ENCODE measurements around the gene KLC1.
"Not testable (repeated sequence)": the region's sequence is repeated elsewhere in the genome, so short reads cannot be mapped to it uniquely, and the experiment has no call there.

The KLC1 gene

DNA sequence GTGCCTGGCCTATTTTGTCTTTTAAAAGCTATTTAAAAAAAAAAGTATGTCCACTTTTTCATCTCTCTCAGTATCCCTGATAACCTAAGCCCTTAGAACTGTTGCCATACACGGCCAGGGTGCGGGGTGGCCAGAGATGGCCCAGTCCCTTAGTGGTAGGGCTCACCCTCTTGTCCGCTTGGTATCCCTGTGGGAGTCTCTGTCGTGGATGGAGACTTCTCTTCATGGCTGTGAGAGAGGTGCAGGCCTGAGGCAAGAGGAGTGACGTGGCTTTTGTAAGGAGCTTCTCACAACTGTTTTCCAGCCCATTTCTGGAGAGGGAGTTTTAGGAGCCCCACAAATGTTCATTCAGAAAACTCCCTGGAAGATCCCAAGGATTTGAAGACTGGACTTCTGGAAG lies 59.4 kb downstream of the KLC1 start:
- Histone ChIP-seq H3K4me3 (ENCODE audit: low read depth in 1 of 2, low read length in 1 of 2) (no peak overlapping the region), H3K9me3 (no peaks in the 10 kb centered on the region), H3K27me3 (no peaks in the 10 kb centered on the region), H3K27ac (no peak overlapping the region), H3K36me3 (peaks cover 91% of the 10 kb centered on the region), H3K4me1 (ENCODE audit: control insufficient read depth in 1 of 2, insufficient read depth in 1 of 2, low read depth in 1 of 2, low read length in 1 of 2) (no peaks in the 10 kb centered on the region)
- TF ChIP-seq, protein P1, sequence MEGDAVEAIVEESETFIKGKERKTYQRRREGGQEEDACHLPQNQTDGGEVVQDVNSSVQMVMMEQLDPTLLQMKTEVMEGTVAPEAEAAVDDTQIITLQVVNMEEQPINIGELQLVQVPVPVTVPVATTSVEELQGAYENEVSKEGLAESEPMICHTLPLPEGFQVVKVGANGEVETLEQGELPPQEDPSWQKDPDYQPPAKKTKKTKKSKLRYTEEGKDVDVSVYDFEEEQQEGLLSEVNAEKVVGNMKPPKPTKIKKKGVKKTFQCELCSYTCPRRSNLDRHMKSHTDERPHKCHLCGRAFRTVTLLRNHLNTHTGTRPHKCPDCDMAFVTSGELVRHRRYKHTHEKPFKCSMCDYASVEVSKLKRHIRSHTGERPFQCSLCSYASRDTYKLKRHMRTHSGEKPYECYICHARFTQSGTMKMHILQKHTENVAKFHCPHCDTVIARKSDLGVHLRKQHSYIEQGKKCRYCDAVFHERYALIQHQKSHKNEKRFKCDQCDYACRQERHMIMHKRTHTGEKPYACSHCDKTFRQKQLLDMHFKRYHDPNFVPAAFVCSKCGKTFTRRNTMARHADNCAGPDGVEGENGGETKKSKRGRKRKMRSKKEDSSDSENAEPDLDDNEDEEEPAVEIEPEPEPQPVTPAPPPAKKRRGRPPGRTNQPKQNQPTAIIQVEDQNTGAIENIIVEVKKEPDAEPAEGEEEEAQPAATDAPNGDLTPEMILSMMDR (IDR thresholded peaks at IDR 0.05) = no peak

DNA sequence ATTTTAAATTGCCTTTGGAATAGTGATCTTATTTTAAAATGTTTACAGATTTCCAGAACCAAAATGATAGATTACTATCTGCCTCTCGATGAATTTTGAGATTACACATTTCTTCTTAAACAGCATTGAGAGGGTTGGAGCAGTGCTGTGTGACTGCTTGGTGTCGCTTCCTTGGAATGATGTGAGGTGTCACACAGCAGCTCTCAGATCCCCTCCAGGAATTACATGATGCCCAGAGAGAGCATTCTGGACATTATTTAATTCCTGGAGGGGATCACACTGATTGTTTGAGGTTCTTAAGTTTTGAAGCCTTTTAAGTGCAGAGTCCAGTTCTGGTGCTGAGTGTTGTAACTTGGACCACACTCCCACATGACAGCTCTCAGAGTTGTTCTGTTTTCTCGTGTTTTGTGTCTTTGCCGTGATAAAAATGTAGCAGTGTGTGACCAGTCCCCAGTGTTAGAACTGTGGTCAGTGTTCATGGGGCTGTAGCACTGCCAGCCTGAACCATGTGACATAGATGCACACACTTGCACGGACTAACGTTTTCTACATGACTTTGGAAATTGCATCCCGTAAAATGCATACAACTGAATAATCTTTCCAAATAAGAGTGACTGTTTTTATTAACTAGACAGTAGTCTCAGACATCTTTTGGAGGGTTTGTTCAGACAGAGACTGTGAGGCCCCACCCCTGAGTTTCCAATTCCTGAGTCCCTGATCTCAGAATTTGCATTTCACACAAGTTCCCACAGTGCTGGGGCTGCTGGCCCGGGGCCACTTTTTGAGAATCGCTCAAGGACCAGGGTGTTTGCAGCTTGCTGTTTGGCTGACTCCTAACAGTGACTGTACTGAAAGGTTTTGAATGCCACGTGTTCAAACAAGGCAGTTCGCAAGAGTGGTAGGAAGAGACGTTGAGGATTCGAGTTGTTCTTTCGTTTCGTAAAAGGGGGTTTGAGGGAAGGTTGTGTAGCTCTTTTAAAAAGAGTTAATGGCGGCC lies 60.2 kb downstream of the KLC1 start:
- H3K27ac ChIP-seq = no peak overlapping the region
- H3K4me3 ChIP-seq (ENCODE audit: low read depth in 1 of 2, low read length in 1 of 2) = no peak overlapping the region
- TF ChIP-seq, protein P1 (IDR thresholded peaks at IDR 0.05) = no peak
- H3K9me3 ChIP-seq = no peaks in the 10 kb centered on the region
- H3K36me3 ChIP-seq = peaks cover 91% of the 10 kb centered on the region
- H3K27me3 ChIP-seq = no peaks in the 10 kb centered on the region
- no peaks in the 10 kb centered on the region for H3K4me1 ChIP-seq (ENCODE audit: control insufficient read depth in 1 of 2, insufficient read depth in 1 of 2, low read depth in 1 of 2, low read length in 1 of 2)

DNA sequence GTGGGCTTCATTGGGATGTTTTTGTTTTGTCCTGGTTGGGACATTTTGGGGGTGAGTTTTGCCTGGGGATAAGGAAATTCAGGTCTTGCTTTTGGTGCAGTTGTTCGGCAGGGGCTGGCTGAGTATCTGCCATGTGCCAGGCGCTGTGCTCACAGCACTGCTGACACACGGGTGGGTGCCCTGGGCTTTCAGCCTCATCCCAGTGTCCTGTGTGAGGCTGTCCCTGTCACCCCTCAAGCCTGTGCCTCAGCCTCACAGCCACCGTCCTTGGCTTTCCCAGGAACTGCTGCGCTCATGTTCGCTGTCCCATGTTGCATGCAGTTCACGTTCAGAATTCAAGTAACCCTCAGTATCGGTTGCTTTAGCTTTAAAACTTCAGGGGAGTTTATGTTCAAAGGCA lies 61.3 kb downstream of the KLC1 start:
- H3K4me3 ChIP-seq (ENCODE audit: low read depth in 1 of 2, low read length in 1 of 2) = no peak overlapping the region
- H3K27me3 ChIP-seq = no peaks in the 10 kb centered on the region
- no peaks in the 10 kb centered on the region for H3K9me3 ChIP-seq
- H3K36me3 ChIP-seq = peaks cover 89% of the 10 kb centered on the region
- TF ChIP-seq, protein P1 (IDR thresholded peaks at IDR 0.05) = no peak
- H3K27ac ChIP-seq = no peak overlapping the region
- no peaks in the 10 kb centered on the region for H3K4me1 ChIP-seq (ENCODE audit: control insufficient read depth in 1 of 2, insufficient read depth in 1 of 2, low read depth in 1 of 2, low read length in 1 of 2)

DNA sequence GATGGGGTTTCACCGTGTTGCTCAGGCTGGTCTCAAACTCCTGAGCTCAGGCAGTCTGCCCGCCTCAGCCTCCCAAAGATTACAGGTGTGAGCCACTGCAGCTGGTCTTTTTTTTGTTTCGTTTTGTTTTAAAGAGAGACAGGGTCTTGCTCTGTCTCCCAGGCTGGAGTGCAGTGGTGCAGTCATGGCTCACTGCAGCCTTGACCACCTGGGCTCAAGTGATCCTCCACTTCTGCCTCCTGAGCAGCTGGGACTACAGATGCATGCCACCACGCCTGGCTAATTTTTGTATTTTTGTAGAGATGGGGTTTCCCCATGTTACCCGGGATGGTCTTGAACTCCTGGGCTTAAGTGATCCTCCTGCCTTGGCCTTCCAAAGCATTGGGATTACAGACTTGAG lies 62.6 kb downstream of the KLC1 start:
- H3K27me3 ChIP-seq; H3K4me3 ChIP-seq (ENCODE audit: low read depth in 1 of 2, low read length in 1 of 2); H3K9me3 ChIP-seq; H3K27ac ChIP-seq; H3K4me1 ChIP-seq (ENCODE audit: control insufficient read depth in 1 of 2, insufficient read depth in 1 of 2, low read depth in 1 of 2, low read length in 1 of 2): not testable (repeated sequence)
- H3K36me3 ChIP-seq = peaks cover 89% of the 10 kb centered on the region

DNA sequence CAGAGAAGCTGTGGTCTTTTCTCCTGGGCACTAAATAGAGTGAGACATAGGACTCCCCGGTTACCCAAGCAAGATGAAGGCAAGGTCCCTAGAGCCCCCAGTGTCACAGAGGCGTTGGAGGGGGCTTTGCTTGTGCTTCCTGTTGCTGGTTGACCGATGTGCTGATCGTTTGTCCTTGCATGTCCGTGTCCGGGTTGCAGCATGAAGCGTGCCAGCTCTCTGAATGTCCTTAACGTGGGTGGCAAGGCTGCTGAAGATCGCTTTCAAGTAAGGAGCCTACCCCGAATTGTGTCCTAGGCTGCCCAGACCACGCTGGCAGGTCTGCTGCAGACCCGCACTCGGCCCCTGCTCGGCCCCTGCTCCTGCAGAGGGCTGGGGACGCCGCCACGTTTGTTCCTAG lies 63.1 kb downstream of the KLC1 start:
- H3K36me3 ChIP-seq = peaks cover 89% of the 10 kb centered on the region
- TF ChIP-seq, protein P1 (IDR thresholded peaks at IDR 0.05) = no peak
- H3K4me1 ChIP-seq (ENCODE audit: control insufficient read depth in 1 of 2, insufficient read depth in 1 of 2, low read depth in 1 of 2, low read length in 1 of 2) = no peaks in the 10 kb centered on the region
- no peak overlapping the region for H3K27ac ChIP-seq
- H3K9me3 ChIP-seq = no peaks in the 10 kb centered on the region
- H3K27me3 ChIP-seq = no peaks in the 10 kb centered on the region
- H3K4me3 ChIP-seq (ENCODE audit: low read depth in 1 of 2, low read length in 1 of 2) = no peak overlapping the region

DNA sequence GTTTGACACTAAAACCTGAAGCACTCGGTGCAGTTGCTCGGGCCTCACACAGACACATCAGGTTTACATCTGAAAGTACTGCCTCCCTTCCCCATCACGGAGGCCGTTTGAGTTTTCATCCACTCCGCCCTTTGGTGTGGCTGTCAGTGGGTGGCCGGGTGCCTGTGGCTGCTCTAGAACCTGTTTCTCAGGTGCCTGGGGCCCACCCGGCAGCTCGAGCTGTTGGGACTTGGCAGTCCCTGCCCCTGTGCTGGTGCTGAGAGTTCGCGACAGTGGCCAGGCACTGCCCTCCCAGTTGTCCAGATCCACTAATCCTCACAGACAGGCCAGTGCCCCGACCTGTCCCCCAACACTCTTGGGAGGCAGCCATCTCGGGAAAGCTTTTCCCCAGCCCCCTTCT lies 63.9 kb downstream of the KLC1 start:
- Histone ChIP-seq H3K27ac (no peak overlapping the region), H3K4me3 (ENCODE audit: low read depth in 1 of 2, low read length in 1 of 2) (no peak overlapping the region), H3K9me3 (no peaks in the 10 kb centered on the region), H3K27me3 (no peaks in the 10 kb centered on the region), H3K36me3 (peaks cover 89% of the 10 kb centered on the region), H3K4me1 (ENCODE audit: control insufficient read depth in 1 of 2, insufficient read depth in 1 of 2, low read depth in 1 of 2, low read length in 1 of 2) (no peaks in the 10 kb centered on the region)
- TF ChIP-seq, protein P1 (IDR thresholded peaks at IDR 0.05) = no peak

Data from neutrophil (primary cell).